DOHH2 (cell line): ENCODE data around the gene SON.
"Not testable (repeated sequence)": the region's sequence is repeated elsewhere in the genome, so short reads cannot be mapped to it uniquely, and the experiment has no call there.

Experiments
- H3F3A ChIP-seq: fragments of 200-600 bp; sonication (generic), shearing (Covaris generic); 2 replicates; pipeline ENCODE4 v1.6.0; 2016; ENCODE audit warnings: antibody characterized with exemption, mild to moderate bottlenecking; ENCODE audit not compliant: control insufficient read depth, insufficient read depth
- H3K27ac ChIP-seq: fragments of 200-600 bp; sonication (generic); 2 replicates; pipeline ENCODE4 v1.5.1; 2014; ENCODE audit warnings: low read depth, mild to moderate bottlenecking, low read length, moderate library complexity
- H3K27me3 ChIP-seq: fragments of 200-600 bp; sonication (generic); 2 replicates; pipeline ENCODE4 v1.6.1; 2014; ENCODE audit warnings: mild to moderate bottlenecking, low read length, mixed read lengths; ENCODE audit not compliant: control insufficient read depth
- H3K36me3 ChIP-seq: fragments of 200-600 bp; sonication (generic); 2 replicates; pipeline ENCODE4 v1.6.1; 2014; ENCODE audit warnings: mild to moderate bottlenecking, low read length, moderate library complexity, mixed read lengths; ENCODE audit not compliant: control insufficient read depth
- H3K4me1 ChIP-seq: fragments of 200-600 bp; sonication (generic); 2 replicates; pipeline ENCODE4 v1.6.1; 2014; ENCODE audit warnings: mild to moderate bottlenecking, low read length, mixed read lengths; ENCODE audit not compliant: control insufficient read depth
- H3K4me2 ChIP-seq: fragments of 200-600 bp; sonication (generic); 2 replicates; pipeline ENCODE4 v1.6.0; 2014; ENCODE audit warnings: mild to moderate bottlenecking, low read length, moderate library complexity
- H3K4me3 ChIP-seq: fragments of 200-600 bp; sonication (generic); 2 replicates; pipeline ENCODE4 v1.5.1; 2014; ENCODE audit warnings: mild to moderate bottlenecking, low read length, mixed read lengths
- H3K79me2 ChIP-seq: fragments of 200-600 bp; sonication (generic); 2 replicates; pipeline ENCODE4 v1.6.1; 2014; ENCODE audit warnings: mild to moderate bottlenecking, low read length, mixed read lengths; ENCODE audit not compliant: control insufficient read depth
- H3K9me2 ChIP-seq: fragments of 200-600 bp; sonication (generic); replicated peaks from 2 replicates; pipeline ENCODE4 v1.6.1; 2014; ENCODE audit warnings: mild to moderate bottlenecking, low read length, mixed read lengths; ENCODE audit not compliant: control insufficient read depth
- H3K9me3 ChIP-seq: fragments of 200-600 bp; sonication (generic); 2 replicates; pipeline ENCODE4 v1.6.1; 2014; ENCODE audit warnings: antibody characterized with exemption, low read length, mixed read lengths; ENCODE audit not compliant: control insufficient read depth, insufficient read depth
- H4K20me1 ChIP-seq: fragments of 200-600 bp; sonication (generic); 2 replicates; pipeline ENCODE4 v1.6.0; 2014; ENCODE audit warnings: low read depth, mild to moderate bottlenecking, antibody characterized with exemption, low read length, moderate library complexity; ENCODE audit not compliant: control insufficient read depth, insufficient read depth
- EZH2phosphoT487 ChIP-seq: fragments of 200-600 bp; sonication (generic); IDR thresholded peaks from 2 replicates; pipeline ENCODE4 v1.6.1; 2017; ENCODE audit warnings: borderline replicate concordance, mild to moderate bottlenecking, antibody characterized with exemption, low read length, moderate library complexity, mixed read lengths
- TF ChIP-seq, protein P1 (sequence below): fragments of 200-600 bp; sonication (generic); IDR thresholded peaks from one replicate; pipeline ENCODE4 v1.5.1; 2014; ENCODE audit warnings: antibody characterized with exemption, mild to moderate bottlenecking, low read depth, low read length; ENCODE audit not compliant: poor library complexity, severe bottlenecking

SON gene

DNA sequence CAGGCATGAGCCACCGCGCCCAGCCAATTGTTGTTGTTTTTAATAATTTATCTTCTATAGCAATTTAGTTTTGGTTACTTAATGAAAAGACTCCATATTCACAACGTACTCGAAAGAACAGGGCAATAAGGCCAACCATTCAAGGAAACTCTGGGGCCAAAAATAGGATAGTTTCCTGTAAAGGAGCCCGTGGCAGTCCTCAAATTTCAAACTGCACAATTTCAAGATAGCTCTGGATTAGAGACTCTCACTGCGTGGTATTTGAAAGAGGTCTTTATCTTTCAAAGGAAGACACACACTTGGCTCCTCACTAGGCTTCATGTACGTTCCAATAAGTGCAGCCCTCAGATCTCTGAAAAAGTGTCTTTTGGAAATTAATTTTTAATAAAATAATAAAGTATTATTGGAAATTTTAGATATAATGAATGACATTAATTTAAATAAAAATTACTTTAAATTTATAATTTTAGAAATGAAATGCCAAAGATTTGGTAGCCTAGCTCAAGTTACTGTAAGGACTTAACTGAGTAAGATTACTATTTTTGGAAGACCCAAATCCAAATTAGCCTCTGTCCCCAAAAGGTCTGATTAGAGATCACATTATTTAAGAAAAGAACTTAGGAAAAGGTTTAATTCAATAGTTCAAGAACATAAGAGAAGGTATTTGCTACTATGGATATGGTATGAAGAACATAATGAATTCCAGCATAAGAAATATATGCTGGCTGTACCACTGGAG, 68.3 kb downstream of the SON start:
- peaks cover 5% of the 10 kb centered on the region for H3K36me3 ChIP-seq

DNA sequence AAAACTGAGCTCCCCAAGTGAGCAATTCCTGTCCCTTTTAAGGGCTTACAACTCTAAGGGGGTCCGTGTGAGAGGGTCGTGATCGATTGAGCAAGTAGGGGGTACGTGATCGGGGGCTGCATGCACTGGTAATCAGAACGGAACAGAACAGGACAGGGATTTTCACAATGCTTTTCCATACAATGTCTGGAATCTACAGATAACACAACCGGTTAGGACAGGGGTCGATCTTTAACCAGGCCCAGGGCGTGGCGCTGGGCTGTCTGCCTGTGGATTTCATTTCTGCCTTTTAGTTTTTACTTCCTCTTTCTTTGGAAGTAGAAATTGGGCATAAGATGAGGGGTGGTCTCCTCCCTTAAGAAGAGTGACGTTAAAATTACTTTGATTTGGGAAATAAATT, 74.7 kb downstream of the SON start:
- H3K27me3 ChIP-seq, H4K20me1 ChIP-seq, H3K4me2 ChIP-seq, H3K4me1 ChIP-seq, H3K4me3 ChIP-seq, H3K27ac ChIP-seq, H3K79me2 ChIP-seq, H3F3A ChIP-seq, H3K9me2 ChIP-seq, H3K9me3 ChIP-seq: not testable (repeated sequence)
- H3K36me3 ChIP-seq: peaks cover 19% of the 10 kb centered on the region

More for the DNA sequence above, 68.3 kb downstream of the SON start:
- Histone ChIP-seq H3K9me3 (no peaks in the 10 kb centered on the region), H3K27ac (no peak overlapping the region), H3K79me2 (no peaks in the 10 kb centered on the region), H3K4me1 (0 out of 2 replicates have a peak, but pooled peaks cover 3% of the 10 kb centered on the region), H3K4me3 (no peak overlapping the region), H3F3A (no peaks in the 10 kb centered on the region; the same call in 1 of the 2 replicates), H3K4me2 (no peak overlapping the region), H3K9me2 (no peaks in the 10 kb centered on the region), H3K27me3 (no peaks in the 10 kb centered on the region), H4K20me1 (no peaks in the 10 kb centered on the region)
- TF ChIP-seq, protein P1, sequence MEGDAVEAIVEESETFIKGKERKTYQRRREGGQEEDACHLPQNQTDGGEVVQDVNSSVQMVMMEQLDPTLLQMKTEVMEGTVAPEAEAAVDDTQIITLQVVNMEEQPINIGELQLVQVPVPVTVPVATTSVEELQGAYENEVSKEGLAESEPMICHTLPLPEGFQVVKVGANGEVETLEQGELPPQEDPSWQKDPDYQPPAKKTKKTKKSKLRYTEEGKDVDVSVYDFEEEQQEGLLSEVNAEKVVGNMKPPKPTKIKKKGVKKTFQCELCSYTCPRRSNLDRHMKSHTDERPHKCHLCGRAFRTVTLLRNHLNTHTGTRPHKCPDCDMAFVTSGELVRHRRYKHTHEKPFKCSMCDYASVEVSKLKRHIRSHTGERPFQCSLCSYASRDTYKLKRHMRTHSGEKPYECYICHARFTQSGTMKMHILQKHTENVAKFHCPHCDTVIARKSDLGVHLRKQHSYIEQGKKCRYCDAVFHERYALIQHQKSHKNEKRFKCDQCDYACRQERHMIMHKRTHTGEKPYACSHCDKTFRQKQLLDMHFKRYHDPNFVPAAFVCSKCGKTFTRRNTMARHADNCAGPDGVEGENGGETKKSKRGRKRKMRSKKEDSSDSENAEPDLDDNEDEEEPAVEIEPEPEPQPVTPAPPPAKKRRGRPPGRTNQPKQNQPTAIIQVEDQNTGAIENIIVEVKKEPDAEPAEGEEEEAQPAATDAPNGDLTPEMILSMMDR: no peak
- TF ChIP-seq EZH2phosphoT487: no peak

DNA sequence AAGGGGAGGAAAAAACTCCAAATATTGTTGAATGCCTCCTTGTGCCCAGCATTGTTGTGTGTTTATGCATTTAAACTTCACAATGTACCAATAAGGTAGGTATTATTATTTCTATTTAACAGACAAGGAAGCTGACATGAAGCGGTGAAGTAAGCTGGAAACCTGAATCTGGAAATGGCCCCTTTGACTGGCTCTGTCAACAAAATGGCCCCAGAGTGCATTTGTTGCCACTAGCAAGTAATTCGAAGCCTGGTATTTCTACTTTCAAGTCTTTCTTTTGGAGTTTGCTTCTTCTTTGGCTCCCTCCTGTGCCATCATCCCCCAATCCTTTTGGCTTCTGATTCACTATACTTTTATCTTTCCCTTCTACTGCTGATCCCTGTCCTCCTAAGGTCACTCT, 75.6 kb downstream of the SON start:
- no peaks in the 10 kb centered on the region for H3K4me1 ChIP-seq
- H3K9me2 ChIP-seq: no peaks in the 10 kb centered on the region
- no peak overlapping the region for H3K27ac ChIP-seq
- H3K27me3 ChIP-seq: no peaks in the 10 kb centered on the region
- peaks cover 16% of the 10 kb centered on the region for H3K36me3 ChIP-seq
- H3K4me2 ChIP-seq: no peak overlapping the region
- no peaks in the 10 kb centered on the region for H3F3A ChIP-seq
- H4K20me1 ChIP-seq: no peaks in the 10 kb centered on the region
- no peak overlapping the region for H3K4me3 ChIP-seq
- no peak for TF ChIP-seq EZH2phosphoT487
- TF ChIP-seq, protein P1: no peak
- no peaks in the 10 kb centered on the region for H3K9me3 ChIP-seq
- H3K79me2 ChIP-seq: no peaks in the 10 kb centered on the region

DNA sequence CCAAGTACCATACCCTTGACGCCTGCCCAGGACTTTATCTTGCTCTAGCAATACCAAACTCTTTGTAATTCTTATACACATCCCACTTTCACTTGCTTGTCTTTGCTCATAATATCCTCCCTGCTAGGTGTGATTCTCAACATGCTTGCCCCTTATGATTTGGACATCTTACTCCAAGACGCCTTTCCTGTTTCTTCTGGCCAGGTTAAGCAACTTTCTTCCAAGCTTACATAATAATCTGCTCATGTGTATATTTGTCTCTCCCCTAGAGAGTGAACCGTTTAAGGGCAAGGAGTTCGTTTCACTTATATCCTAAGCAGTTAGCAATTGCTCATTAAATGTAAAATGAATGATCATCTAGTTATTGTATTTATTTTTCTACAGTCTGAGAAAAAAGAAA, 76.9 kb downstream of the SON start:
- peaks cover 23% of the 10 kb centered on the region for H3K36me3 ChIP-seq

More for the DNA sequence above, 76.9 kb downstream of the SON start:
- no peak overlapping the region for H3K4me3 ChIP-seq
- no peak overlapping the region for H3K27ac ChIP-seq
- no peaks in the 10 kb centered on the region for H3K4me1 ChIP-seq
- no peaks in the 10 kb centered on the region for H3K9me3 ChIP-seq
- H3K27me3 ChIP-seq: no peaks in the 10 kb centered on the region
- no peaks in the 10 kb centered on the region for H3F3A ChIP-seq
- TF ChIP-seq, protein P1: no peak
- no peak for TF ChIP-seq EZH2phosphoT487
- H4K20me1 ChIP-seq: no peaks in the 10 kb centered on the region
- no peaks in the 10 kb centered on the region for H3K9me2 ChIP-seq
- no peak overlapping the region for H3K4me2 ChIP-seq
- no peaks in the 10 kb centered on the region for H3K79me2 ChIP-seq
